Fibroblast of the conjunctiva (primary cell): ENCODE measurements around the gene INPP5D.

Experiments used
- DNase-seq: peaks from one replicate; pipeline ENCODE4 v3.0.0-alpha.2; 2010; ENCODE audit warnings: low read depth

Gene INPP5D

DNA sequence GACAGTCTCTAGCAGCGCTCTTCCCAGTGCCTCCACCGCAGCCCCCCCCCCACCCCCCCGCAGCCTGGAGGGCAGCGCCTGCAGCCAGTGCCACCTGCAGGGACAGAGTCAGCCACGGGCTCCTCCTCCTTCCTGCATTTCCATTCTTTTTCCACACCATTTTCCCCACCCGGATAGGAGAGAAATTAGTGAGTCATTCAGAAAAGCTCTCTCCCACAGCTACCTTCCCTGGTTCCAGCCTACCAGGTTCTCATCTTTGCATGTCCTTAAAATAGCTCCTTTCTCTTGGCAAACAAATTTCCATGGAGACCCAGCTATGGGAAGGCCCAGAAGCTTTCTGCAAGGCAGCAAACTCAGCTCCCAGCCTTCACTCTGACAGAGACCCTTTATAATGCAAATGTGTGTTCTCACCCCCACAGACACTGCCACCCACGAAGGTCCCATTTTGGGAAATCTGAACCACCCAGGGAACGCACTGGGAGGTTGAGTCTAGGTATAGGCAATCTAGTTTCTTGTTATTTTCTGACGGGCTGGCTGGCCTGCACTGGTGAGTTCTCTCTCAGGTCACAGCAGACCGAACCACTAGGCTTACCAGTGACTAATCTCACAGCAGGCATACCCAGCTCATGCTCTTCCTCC lies 149.5 kb downstream of the INPP5D start:
- no peak for DNase-seq

DNA sequence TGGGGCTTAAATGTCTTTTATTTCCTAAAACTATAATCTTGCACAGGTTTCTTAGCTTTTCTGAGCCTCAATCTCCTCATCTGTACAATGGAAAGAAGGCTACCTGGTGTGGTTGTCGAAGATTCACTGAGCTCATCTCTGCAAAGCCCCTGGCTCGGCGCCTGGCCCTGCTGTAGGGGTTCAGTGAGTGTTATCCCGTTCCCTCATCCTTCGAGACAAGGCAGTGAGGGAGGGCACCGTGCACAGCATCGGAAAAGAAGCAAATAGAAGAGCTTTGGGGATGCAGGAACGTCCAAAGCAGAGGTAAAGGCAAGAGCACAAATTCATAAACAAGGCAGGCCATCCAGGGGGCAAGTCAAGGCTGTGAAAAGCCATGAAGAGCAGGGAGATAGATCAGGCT lies 150.1 kb downstream of the INPP5D start:
- no peak for DNase-seq

DNA sequence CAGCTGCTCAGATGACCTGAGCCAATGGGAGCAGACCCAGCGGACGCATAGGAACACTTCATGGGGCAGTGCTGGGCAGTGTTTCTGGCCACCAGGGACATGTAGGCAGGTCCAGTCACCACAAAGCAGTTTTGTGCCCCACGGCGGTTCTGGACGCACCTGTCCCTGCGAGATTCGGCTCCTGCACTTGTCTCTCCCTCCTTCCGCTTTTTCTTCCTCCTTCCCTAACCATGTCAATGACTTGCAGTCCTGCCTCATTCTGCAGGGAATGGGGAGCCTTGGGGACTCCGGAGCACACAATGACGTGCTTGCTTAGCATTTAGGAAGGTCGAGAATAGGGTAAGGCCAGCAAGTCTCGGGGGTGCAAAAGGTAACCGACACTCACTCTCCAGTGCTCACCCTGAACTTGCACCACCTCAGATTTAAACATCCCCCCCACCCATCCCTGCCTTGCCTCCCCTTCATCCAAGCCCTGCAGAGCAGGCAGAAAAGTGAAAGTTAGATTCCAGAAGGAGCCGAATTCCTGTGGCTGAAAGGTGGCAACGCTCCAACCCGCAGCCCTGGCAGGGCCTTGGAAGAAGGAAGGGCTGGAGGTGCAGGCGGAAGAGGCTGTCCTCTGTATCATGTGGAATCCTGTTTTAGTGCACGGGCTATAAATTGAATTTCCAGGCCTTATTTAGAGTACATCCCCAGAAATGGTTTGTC lies 150.9 kb downstream of the INPP5D start:
- peak; percentile 82 for DNase-seq

DNA sequence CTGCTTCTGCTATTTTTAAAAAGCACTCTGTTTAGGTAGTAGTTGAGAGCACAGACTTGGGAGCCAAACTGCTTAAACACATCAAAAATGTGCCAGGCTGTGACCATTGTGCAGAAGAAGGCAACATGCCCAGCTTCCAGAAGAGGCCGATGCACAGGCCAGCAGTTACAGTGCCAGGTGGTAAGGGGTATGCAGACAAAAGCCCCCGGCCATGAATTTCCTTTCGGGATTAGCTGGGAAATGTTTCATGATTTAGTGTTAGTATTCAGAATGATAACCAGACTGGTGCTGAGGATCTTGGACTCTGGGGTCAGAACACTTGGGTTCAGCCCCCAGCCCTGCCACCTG lies 151.4 kb downstream of the INPP5D start:
- DNase-seq, result no peak

- DNase-seq, result no peak
Measured at GRCh38 chr2:233213011-233213410, 152.9 kb downstream of the INPP5D start.

DNA sequence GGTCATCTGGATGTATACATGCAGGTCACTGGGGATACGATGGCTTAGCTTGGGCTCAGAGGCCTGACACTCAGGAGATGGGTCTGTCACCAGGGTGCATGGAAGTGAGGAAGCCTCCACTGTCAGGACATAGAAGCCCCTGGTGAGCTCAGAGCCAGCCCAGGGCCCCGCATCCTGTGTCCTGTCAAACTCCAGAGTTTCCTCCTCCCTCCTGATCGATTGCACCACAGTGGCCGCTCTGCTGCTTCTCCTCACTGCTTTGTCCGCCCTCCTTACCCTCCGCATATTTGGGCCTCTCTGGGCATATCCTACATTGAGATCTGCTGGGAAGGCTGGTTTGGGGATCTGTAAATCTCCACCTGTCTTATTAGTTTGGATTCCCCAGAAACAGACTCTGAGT lies 153.8 kb downstream of the INPP5D start:
- DNase-seq, result no peak

DNA sequence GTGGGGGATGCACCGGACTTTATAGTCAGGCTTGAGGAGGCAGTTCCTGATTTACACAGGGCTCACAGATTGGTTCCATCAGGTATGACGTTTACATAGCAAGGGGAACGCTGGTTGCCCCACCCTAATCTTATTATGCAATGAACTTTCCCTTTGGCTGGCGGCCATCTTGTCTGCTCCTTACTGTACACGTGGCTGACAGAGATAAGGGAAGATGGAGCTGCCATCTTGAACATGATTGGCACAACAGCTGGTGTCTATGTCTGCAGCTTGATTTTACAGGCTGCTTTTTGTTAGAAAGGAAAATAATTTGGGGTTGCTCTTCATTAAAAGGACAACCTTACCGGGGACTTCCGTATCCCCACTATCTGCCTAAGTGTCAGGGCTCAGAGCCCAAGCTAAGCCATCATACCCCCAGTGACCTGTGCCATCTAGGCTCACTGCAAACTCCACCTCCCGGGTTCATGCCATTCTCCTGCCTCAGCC lies 157.8 kb downstream of the INPP5D start:
- no peak for DNase-seq

- DNase-seq, result no peak
Measured at GRCh38 chr2:233218836-233219235, 158.7 kb downstream of the INPP5D start.

DNA sequence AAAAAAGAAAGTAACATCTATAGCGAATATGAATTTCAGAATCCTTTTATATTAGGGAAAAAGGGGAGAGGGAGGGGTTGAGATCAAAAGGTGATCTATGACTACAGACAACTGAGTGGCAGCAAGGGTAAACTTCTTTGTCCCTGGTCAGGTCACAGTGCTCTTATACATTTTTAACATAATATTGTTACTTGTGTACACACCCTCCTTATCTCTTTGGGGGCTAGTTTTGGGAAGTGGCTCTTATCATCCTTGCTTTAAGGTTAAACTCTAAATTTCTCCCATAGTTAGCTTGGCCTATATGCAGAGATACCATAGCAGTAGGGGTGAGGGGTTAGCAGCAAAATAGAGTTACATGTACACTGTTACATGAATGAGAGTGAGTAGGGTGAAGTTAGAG lies 159.7 kb downstream of the INPP5D start:
- DNase-seq, result no peak

GRCh38 chr2:233221378-233222063 lies 161.4 kb downstream of the INPP5D start:
- DNase-seq, result no peak

- DNase-seq, result no peak
Measured at GRCh38 chr2:233223059-233223894, 163.1 kb downstream of the INPP5D start.

DNA sequence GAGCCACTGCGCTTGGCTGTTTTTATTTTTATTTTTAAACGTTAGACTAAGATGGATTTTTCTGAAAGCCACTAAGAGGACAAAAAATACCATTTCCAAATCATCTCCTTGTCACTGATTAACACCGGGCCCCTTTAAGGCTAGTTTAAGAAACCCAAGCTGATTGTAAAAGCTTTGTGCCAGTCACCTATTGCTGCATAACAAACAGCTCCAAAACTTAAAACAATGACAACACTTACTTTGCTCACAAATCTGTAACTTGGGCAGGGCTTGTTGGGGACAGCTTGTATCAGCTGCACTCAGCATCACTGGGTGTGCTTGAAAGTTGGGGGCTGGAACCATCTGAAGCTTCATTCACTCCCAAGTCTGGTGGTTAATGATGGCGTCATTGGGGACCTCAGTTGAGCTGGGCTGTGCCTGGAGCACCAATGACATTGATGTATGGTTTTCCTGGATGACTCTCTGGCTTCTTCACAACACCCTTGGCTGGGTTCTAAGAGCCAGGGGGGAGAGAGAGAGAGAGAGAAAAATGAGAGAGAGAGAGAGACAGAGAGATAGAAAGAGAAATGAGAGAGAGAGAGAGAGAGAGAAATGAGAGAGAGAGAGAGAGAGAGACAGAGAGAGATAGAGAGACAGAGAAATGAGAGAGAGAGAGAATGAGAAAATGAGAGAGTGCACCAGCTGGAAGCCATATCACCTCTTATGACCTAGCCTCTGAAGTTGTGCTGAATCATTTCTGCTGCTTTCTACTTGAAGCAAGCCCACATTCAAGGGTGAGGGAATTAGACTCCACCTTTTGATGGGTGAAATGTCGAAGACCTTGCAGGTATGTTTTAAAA lies 165.3 kb downstream of the INPP5D start:
- no peak for DNase-seq

DNA sequence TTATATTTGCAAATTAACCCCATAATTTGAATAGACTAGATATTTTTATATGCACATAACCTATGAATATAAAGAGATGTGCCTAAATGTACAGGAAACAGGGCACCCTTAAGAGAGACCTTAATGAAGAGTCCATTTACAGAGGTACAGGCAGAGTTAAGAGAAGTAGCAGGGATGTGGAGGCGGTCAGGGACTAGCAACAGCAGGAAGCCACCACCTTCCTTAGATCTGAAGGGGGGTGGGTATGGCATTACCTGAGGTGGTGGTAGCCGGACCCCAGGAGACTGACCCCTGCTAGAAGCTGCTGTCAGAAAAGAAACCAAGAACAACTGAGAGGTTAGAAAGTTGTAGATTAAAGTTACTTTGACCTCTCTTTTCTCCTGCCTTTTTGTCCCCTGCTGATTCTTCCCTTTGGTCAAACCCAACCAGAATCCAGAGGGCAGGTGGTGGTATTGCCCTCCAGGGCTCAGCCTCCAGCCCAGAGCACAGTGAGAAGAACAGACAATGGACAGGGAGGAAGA lies 166.4 kb downstream of the INPP5D start:
- DNase-seq, result no peak

- DNase-seq, result no peak
Measured at GRCh38 chr2:233227346-233227978, 167.3 kb downstream of the INPP5D start.

- DNase-seq, result no peak
Measured at GRCh38 chr2:233228376-233228775, 168.2 kb downstream of the INPP5D start.

DNA sequence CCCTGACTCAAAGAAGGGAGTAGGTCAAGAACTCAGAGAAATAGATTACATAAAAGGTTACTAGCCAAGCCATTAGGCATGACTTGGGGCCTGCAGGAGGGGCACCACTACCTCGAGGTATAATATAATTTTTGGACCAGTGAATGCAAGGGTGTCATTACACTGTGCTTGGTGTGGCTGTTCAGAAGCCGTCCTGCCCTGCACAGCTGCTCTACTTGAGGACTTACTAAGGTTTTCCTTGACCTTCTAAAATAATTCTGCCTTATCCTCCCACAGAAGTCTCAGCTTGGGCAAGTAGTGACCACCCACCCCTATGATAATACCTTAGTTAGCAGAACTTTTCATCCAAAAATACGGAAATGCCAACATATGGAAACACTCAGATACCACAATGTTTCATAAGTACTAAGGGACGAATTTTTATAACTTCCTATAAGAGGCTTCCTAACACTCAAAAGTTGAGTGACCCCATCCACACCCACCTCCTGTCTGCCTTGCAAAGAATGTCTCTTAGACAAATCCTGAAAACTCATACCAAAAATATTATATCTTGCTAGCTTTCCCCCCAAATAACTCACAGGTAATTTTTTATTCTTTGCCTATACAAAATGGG lies 173.6 kb downstream of the INPP5D start:
- DNase-seq, result no peak

GRCh38 chr2:233234264-233234663 lies 174.1 kb downstream of the INPP5D start:
- DNase-seq, result no peak

- no peak for DNase-seq
Measured at GRCh38 chr2:233234996-233235395, 174.9 kb downstream of the INPP5D start.

- DNase-seq, result no peak
Measured at GRCh38 chr2:233235977-233236376, 175.8 kb downstream of the INPP5D start.
